ENCODE data around the gene RGS14. TPM values are rescaled to one million over a fixed set of nuclear protein-coding genes. Genes with fewer than 3 reads are reported as not detected.

RGS14 gene
- total and polyA plus RNA-seq, 2 donors (not counting 3 experiments of a cell fraction or from before 2014, with no cell fraction given) = 4.3 to 7.3 TPM

- ChIA-PET POLR2A (no interaction called here), CTCF (no interaction called here)
- intact Hi-C loops (cut with micrococcal nuclease) = no loop called here
- H3K9me1 ChIP-seq (replicated peaks; ENCODE audit: control insufficient read depth, extremely low read depth, insufficient read depth, low read length) = no peaks in the 10 kb centered on the region
- no peak overlapping the region for H3K4me2 ChIP-seq (ENCODE audit: insufficient read depth, low read length)
- dilution Hi-C loops (cut with MboI; ENCODE audit: extremely low pct_ligation_motif_present, low sequenced_read_pairs) = no loop called here
- no peak for DNase-seq (ENCODE audit: low read depth, low spot score)
- no peaks in the 10 kb centered on the region for H3K4me1 ChIP-seq (ENCODE audit: control insufficient read depth, extremely low read depth, insufficient read depth, low read length)
- TF ChIP-seq JUN (IDR thresholded peaks at IDR 0.05; ENCODE audit: borderline replicate concordance, insufficient read depth, insufficient read length, low read depth) (no peak), MYC (IDR thresholded peaks at IDR 0.05; ENCODE audit: low read depth, low read length) (no peak), MAX (IDR thresholded peaks at IDR 0.05; ENCODE audit: insufficient read depth, insufficient read length) (no peak), FOS (IDR thresholded peaks at IDR 0.05; ENCODE audit: borderline replicate concordance, insufficient read depth, low read length) (no peak), POLR2A (IDR thresholded peaks at IDR 0.05; ENCODE audit: low read depth, low read length) (no peak), GATA2 (IDR thresholded peaks at IDR 0.05; ENCODE audit: insufficient read depth, insufficient read length, low read depth, low read length) (no peak), POLR2AphosphoS5 (IDR thresholded peaks at IDR 0.05; ENCODE audit: insufficient read depth, low read depth, low read length) (no peak), EZH2 (IDR thresholded peaks at IDR 0.05; ENCODE audit: borderline replicate concordance, low read depth, low read length, severe bottlenecking) (no peak)
- no peaks in the 10 kb centered on the region for H4K20me1 ChIP-seq (replicated peaks; ENCODE audit: control insufficient read depth, extremely low read depth, insufficient read depth, low read length)
- no peak overlapping the region for H3K4me3 ChIP-seq (replicated peaks in 1 of 3; ENCODE audit: insufficient read depth in 1 of 3, low read depth in 1 of 3, low read length in 3 of 3)
- H2AFZ ChIP-seq (ENCODE audit: low read depth, low read length) = no peak overlapping the region
- no peaks in the 10 kb centered on the region for H3K79me2 ChIP-seq (ENCODE audit: control insufficient read depth, insufficient read depth, low read length)
- FAIRE-seq = no peak
- H3K9ac ChIP-seq (replicated peaks; ENCODE audit: extremely low read depth, insufficient read depth, low read length) = no peak overlapping the region
- BruUV-seq (replicated peaks) = no TSS peak
- no peaks in the 10 kb centered on the region for H3K27me3 ChIP-seq (ENCODE audit: control insufficient read depth in 2 of 2, insufficient read depth in 2 of 2, low read length in 2 of 2)
- no peak overlapping the region for H3K27ac ChIP-seq (ENCODE audit: insufficient read depth, low read depth, low read length)
- peaks cover 0 to 59% of the 10 kb centered on the region in 2 experiments for H3K36me3 ChIP-seq (ENCODE audit: control insufficient read depth in 2 of 2, extremely low read depth in 1 of 2, insufficient read depth in 2 of 2, low read length in 2 of 2)
- H3K9me3 ChIP-seq (replicated peaks; ENCODE audit: control insufficient read depth, insufficient read depth, low read length) = no peaks in the 10 kb centered on the region
Measured at GRCh38 chr5:177334155-177334551, 23.6 kb upstream of the RGS14 start.
